Thoracic aorta (tissue), 2 donors: ENCODE results near the gene MLLT1. TPM values are rescaled to one million over a fixed set of nuclear protein-coding genes. Genes with fewer than 3 reads are reported as not detected.

Experiments used
- ATAC-seq: fragments of 150-250 bp; one replicate; pipeline ENCODE4 v1.8.0; 2017; ENCODE audit warnings: low read depth; ENCODE audit not compliant: insufficient number of reproducible peaks, low FRiP score
- DNase-seq: peaks from one replicate; pipeline ENCODE4 v3.0.0-alpha.2; 2020; ENCODE audit warnings: low spot score
- H3K27ac ChIP-seq, 2 donors: fragments of 200-600 bp; sonication (generic); 1 replicate in 1 of 2; 2 replicates in 1 of 2; pipeline ENCODE4 v1.5.1; 2016; ENCODE audit warnings: mild to moderate bottlenecking in 2 of 2, moderate library complexity in 2 of 2
- H3K27me3 ChIP-seq: fragments of 200-600 bp; sonication (generic); replicated peaks from 2 replicates; pipeline ENCODE4 v1.6.0; 2016; ENCODE audit warnings: mild to moderate bottlenecking; ENCODE audit not compliant: insufficient read depth
- H3K36me3 ChIP-seq: fragments of 200-600 bp; sonication (generic); one replicate; pipeline ENCODE4 v1.5.1; 2016
- H3K4me1 ChIP-seq, 2 donors: fragments of 200-600 bp; sonication (generic); 1 replicate in 1 of 2; 2 replicates in 1 of 2; pipeline versions ENCODE4 v1.5.1 to v1.6.0; 2016; ENCODE audit warnings: low read depth in 2 of 2, mild to moderate bottlenecking in 1 of 2; ENCODE audit not compliant: control insufficient read depth in 1 of 2
- H3K4me3 ChIP-seq: fragments of 200-600 bp; sonication (generic); 2 replicates; pipeline ENCODE4 v1.5.1; 2016; ENCODE audit warnings: mild to moderate bottlenecking
- H3K9me3 ChIP-seq: fragments of 200-600 bp; sonication (generic); 2 replicates; pipeline ENCODE4 v1.5.1; 2016
- CTCF ChIP-seq: fragments of 200-600 bp; sonication (generic); IDR thresholded peaks from one replicate; pipeline ENCODE4 v1.5.1; 2019; ENCODE audit warnings: antibody characterized with exemption
- total RNA-seq, 2 donors: library from RNA; depleted of rRNA; stranded (reverse); fragments of >200 nt; gene quantifications; one replicate each; pipeline versions ENCODE4 v1.1.0 to v1.2.3, GENCODE V29; 2016

Gene MLLT1, protein sequence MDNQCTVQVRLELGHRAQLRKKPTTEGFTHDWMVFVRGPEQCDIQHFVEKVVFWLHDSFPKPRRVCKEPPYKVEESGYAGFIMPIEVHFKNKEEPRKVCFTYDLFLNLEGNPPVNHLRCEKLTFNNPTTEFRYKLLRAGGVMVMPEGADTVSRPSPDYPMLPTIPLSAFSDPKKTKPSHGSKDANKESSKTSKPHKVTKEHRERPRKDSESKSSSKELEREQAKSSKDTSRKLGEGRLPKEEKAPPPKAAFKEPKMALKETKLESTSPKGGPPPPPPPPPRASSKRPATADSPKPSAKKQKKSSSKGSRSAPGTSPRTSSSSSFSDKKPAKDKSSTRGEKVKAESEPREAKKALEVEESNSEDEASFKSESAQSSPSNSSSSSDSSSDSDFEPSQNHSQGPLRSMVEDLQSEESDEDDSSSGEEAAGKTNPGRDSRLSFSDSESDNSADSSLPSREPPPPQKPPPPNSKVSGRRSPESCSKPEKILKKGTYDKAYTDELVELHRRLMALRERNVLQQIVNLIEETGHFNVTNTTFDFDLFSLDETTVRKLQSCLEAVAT
- total RNA-seq, result 10 to 100 TPM; 23.0 to 31.4 TPM

- no peaks in the 10 kb centered on the region for H3K27me3 ChIP-seq
- ATAC-seq (peak; percentile 88), DNase-seq (peak; percentile 77)
- TF ChIP-seq CTCF, result peak; percentile 64
- H3K36me3 ChIP-seq, result no peaks in the 10 kb centered on the region
- no peaks in the 10 kb centered on the region for H3K9me3 ChIP-seq
- H3K4me1 ChIP-seq, result peaks cover 30 to 40% of the 10 kb centered on the region in 2 donors
- H3K27ac ChIP-seq, result peak within 1 kb of the TSS; percentile 72 to 76
- H3K4me3 ChIP-seq, result peak within 1 kb of the TSS; percentile 92
Measured at GRCh38 chr19:6279931-6280591, at the start of gene MLLT1. TSS of gene MLLT1 (minus strand) at chr19:6279975. CDS start at chr19:6279784, 191 bp downstream.

DNA sequence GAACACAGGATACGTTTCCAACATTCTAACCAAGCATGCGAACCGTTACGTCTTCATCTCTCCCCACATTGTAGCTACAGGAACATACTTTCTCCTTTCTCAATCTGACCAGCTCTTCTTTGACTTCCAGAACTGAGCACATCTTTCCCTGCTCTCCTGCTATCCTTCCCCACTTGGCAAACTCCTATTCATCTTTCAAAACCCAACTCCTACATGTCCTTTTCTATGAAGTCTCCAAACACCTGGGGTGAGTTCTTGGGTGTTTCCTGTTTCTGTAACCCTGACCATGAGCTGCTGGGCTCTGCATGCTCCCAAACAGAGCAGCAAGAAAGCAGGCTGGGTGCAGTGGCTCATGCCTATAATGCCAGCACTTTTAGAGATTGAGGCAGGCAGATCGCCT, 47.0 kb upstream of the MLLT1 start:
- Histone ChIP-seq H3K4me1 (no peaks in the 10 kb centered on the region), H3K4me3 (no peak overlapping the region), H3K36me3 (no peaks in the 10 kb centered on the region), H3K9me3 (no peaks in the 10 kb centered on the region), H3K27ac (no peak overlapping the region), H3K27me3 (no peaks in the 10 kb centered on the region)
- DNase-seq (no peak), ATAC-seq (no peak)
- TF ChIP-seq CTCF, result no peak

- no peak for TF ChIP-seq CTCF
- H3K4me1 ChIP-seq, result no peaks in the 10 kb centered on the region
- H3K36me3 ChIP-seq, result no peaks in the 10 kb centered on the region
- H3K27me3 ChIP-seq, result no peaks in the 10 kb centered on the region
- no peak overlapping the region for H3K27ac ChIP-seq
- no peak overlapping the region for H3K4me3 ChIP-seq
- no peaks in the 10 kb centered on the region for H3K9me3 ChIP-seq
- DNase-seq, result no peak
- no peak for ATAC-seq
Measured at GRCh38 chr19:6325614-6326013, 45.8 kb upstream of the MLLT1 start.

DNA sequence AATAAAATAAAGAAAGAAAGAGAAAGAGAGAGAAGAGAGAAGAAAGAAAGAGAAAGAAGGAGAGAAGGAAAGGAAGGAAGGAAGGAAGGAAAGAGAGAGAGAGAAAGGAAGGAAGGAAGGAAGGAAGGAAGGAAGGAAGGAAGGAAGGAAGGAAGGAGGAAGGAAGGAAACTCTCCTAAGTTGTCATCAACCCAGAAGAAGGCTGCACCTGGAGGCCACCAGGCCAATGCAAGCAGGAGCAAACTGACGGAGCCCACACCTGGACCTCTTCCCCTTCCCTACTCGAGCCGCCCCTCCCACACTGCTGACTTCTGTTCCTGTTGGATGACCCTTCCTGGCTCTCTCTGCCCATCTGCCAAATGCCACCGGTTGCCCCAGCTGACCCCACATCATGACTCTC, 45.0 kb upstream of the MLLT1 start:
- ATAC-seq, result no peak
- no peak for TF ChIP-seq CTCF

GRCh38 chr19:6322284-6322683, 42.5 kb upstream of the MLLT1 start:
- H3K4me1 ChIP-seq, result no peaks in the 10 kb centered on the region
- H3K36me3 ChIP-seq, result no peaks in the 10 kb centered on the region
- no peaks in the 10 kb centered on the region for H3K9me3 ChIP-seq
- H3K4me3 ChIP-seq, result no peak overlapping the region
- ATAC-seq, result no peak
- TF ChIP-seq CTCF, result no peak
- H3K27me3 ChIP-seq, result no peaks in the 10 kb centered on the region
- DNase-seq, result no peak
- H3K27ac ChIP-seq, result no peak overlapping the region

More for the DNA sequence above, 45.0 kb upstream of the MLLT1 start:
- Histone ChIP-seq H3K9me3 (no peaks in the 10 kb centered on the region), H3K27me3 (no peaks in the 10 kb centered on the region), H3K36me3 (no peaks in the 10 kb centered on the region), H3K4me1 (no peaks in the 10 kb centered on the region), H3K4me3 (no peak overlapping the region), H3K27ac (no peak overlapping the region)
- no peak for DNase-seq
